ENCODE results near the gene TMEM245.

The TMEM245 gene

GRCh38 chr9:109095321-109095720 lies 24.4 kb downstream of the TMEM245 start:
- TF ChIP-seq, protein P1, sequence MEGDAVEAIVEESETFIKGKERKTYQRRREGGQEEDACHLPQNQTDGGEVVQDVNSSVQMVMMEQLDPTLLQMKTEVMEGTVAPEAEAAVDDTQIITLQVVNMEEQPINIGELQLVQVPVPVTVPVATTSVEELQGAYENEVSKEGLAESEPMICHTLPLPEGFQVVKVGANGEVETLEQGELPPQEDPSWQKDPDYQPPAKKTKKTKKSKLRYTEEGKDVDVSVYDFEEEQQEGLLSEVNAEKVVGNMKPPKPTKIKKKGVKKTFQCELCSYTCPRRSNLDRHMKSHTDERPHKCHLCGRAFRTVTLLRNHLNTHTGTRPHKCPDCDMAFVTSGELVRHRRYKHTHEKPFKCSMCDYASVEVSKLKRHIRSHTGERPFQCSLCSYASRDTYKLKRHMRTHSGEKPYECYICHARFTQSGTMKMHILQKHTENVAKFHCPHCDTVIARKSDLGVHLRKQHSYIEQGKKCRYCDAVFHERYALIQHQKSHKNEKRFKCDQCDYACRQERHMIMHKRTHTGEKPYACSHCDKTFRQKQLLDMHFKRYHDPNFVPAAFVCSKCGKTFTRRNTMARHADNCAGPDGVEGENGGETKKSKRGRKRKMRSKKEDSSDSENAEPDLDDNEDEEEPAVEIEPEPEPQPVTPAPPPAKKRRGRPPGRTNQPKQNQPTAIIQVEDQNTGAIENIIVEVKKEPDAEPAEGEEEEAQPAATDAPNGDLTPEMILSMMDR (IDR thresholded peaks at IDR 0.05; ENCODE audit: low read depth, low read length): no peak
- H3K36me3 ChIP-seq: peaks cover 15% of the 10 kb centered on the region

GRCh38 chr9:109094268-109094667 lies 25.5 kb downstream of the TMEM245 start:
- Histone ChIP-seq H3K4me3 (ENCODE audit: low read depth, low read length) (no peak overlapping the region), H3K4me1 (no peaks in the 10 kb centered on the region), H3K9me3 (no peaks in the 10 kb centered on the region), H3K27me3 (no peaks in the 10 kb centered on the region), H3K36me3 (peaks cover 24% of the 10 kb centered on the region)
- DNase-seq: no peak
- TF ChIP-seq, protein P1 (IDR thresholded peaks at IDR 0.05; ENCODE audit: low read depth, low read length): no peak

More at GRCh38 chr9:109095321-109095720, 24.4 kb downstream of the TMEM245 start:
- H3K9me3 ChIP-seq: no peaks in the 10 kb centered on the region
- H3K4me1 ChIP-seq: no peaks in the 10 kb centered on the region
- no peaks in the 10 kb centered on the region for H3K27me3 ChIP-seq
- DNase-seq: no peak
- no peak overlapping the region for H3K4me3 ChIP-seq (ENCODE audit: low read depth, low read length)

DNA sequence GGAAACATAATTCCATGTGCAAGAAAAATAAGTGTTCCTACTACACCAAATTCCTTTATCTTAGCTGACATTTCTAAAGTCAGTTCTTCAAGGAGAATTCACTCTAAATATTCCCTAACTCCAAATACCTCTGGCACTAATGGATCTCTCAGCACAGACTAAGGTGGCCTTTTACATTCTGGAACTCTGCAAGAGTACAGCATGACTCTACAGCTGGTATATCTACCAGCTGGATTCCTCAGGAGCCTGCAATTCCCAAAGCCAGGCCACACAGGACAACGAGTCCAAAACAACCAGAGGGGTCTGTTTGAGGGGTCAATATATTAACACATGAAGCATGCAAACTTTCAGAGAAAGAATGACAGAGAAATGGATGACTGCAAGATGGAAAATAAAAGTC lies 27.2 kb downstream of the TMEM245 start:
- Histone ChIP-seq H3K36me3 (peaks cover 36% of the 10 kb centered on the region), H3K9me3 (no peaks in the 10 kb centered on the region; the same call in 1 of the 2 replicates), H3K4me3 (ENCODE audit: low read depth, low read length) (no peak overlapping the region), H3K27me3 (no peaks in the 10 kb centered on the region), H3K4me1 (no peaks in the 10 kb centered on the region)
- TF ChIP-seq, protein P1 (IDR thresholded peaks at IDR 0.05; ENCODE audit: low read depth, low read length): no peak
- DNase-seq: no peak

DNA sequence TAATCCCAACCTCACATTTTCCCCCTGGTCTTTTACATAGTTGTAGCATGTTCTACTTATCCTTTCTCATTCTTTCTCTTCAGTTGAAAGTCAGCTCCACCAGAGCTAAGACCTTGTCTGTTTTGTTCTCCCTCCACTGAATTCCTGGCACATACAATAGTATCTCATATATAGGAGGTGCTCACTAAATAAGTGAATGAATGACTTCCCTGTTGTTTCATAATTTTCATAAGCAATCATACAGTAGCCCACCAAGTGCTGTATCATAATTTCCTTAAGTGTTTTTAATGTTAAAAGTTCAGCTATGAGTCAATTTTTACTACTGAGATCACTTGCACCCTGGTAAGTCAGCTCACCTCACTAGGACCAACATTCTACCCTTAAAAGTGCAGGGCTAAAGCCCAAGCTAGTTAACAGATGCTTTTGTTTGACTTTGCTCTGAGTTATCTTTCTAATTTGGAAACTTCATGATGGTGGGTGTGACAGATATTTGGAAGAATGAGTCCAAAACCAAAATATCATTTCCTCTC lies 27.6 kb downstream of the TMEM245 start:
- DNase-seq: no peak
- H3K36me3 ChIP-seq: peaks cover 41% of the 10 kb centered on the region
- H3K4me1 ChIP-seq: no peaks in the 10 kb centered on the region
- TF ChIP-seq, protein P1 (IDR thresholded peaks at IDR 0.05; ENCODE audit: low read depth, low read length): no peak
- no peak overlapping the region for H3K4me3 ChIP-seq (ENCODE audit: low read depth, low read length)
- no peaks in the 10 kb centered on the region for H3K27me3 ChIP-seq
- no peaks in the 10 kb centered on the region; the same call in 1 of the 2 replicates for H3K9me3 ChIP-seq

GRCh38 chr9:109088221-109088620 lies 31.5 kb downstream of the TMEM245 start:
- DNase-seq: no peak
- Histone ChIP-seq H3K27me3 (no peaks in the 10 kb centered on the region), H3K36me3 (peaks cover 54% of the 10 kb centered on the region), H3K4me3 (ENCODE audit: low read depth, low read length) (no peak overlapping the region), H3K4me1 (no peaks in the 10 kb centered on the region), H3K9me3 (no peaks in the 10 kb centered on the region; the same call in 1 of the 2 replicates)
- TF ChIP-seq, protein P1 (IDR thresholded peaks at IDR 0.05; ENCODE audit: low read depth, low read length): no peak

- TF ChIP-seq, protein P1 (IDR thresholded peaks at IDR 0.05; ENCODE audit: low read depth, low read length): no peak
- H3K36me3 ChIP-seq: peaks cover 54% of the 10 kb centered on the region
- H3K4me1 ChIP-seq: no peaks in the 10 kb centered on the region
Measured at GRCh38 chr9:109087795-109088194, 32.0 kb downstream of the TMEM245 start.

More at GRCh38 chr9:109087795-109088194, 32.0 kb downstream of the TMEM245 start:
- H3K27me3 ChIP-seq: no peaks in the 10 kb centered on the region
- H3K9me3 ChIP-seq: no peaks in the 10 kb centered on the region; the same call in 1 of the 2 replicates
- no peak for DNase-seq
- H3K4me3 ChIP-seq (ENCODE audit: low read depth, low read length): no peak overlapping the region

All from BE2C (cell line).